Adrenal gland (tissue), 12 donors: ENCODE results near the gene INTS15. TPM values are rescaled to one million over a fixed set of nuclear protein-coding genes. Genes with fewer than 3 reads are reported as not detected.
A peak's percentile ranks its signal among the peaks of the same experiment; 100 is the strongest.

Experiments
- DNase-seq, 7 donors: peaks; one replicate each; pipeline ENCODE4 v3.0.0-alpha.2; 2019 to 2020
- H3K27ac ChIP-seq, 5 donors: fragments of 200-600 bp; sonication (generic) in 4 of 5; 1 replicate in 3 of 5; 2 replicates in 2 of 5; pipeline versions ENCODE4 v1.5.1 to v1.8.0; 2016 to 2020; ENCODE audit warnings: mild to moderate bottlenecking in 1 of 5
- H3K27me3 ChIP-seq: fragments of 200-600 bp; 2 replicates; pipeline ENCODE4 v1.8.0; 2021
- H3K36me3 ChIP-seq, 2 donors: fragments of 200-600 bp; replicated peaks in 1 of 2; 1 replicate in 1 of 2; 2 replicates in 1 of 2; pipeline versions ENCODE4 v1.5.1 to v1.8.0; 2018 to 2022
- H3K4me1 ChIP-seq, 2 donors: fragments of 200-600 bp; replicated peaks in 1 of 2; 1 replicate in 1 of 2; 2 replicates in 1 of 2; pipeline versions ENCODE4 v1.5.1 to v1.8.0; 2018 to 2021
- H3K4me3 ChIP-seq, 4 donors: fragments of 200-600 bp; sonication (generic) in 3 of 4; one replicate each; pipeline ENCODE4 v1.5.1; 2016 to 2018
- H3K9me3 ChIP-seq, 3 donors: fragments of 200-600 bp; sonication (generic) in 1 of 3; replicated peaks in 1 of 3; 1 replicate in 2 of 3; 2 replicates in 1 of 3; pipeline versions ENCODE4 v1.5.1 to v1.8.0; 2016 to 2021
- CTCF ChIP-seq, 6 experiments: fragments of 450-650 bp in 4 of 6; fragments of 200-600 bp in 2 of 6; sonication (generic) in 1 of 6; IDR thresholded peaks; 1 replicate in 5 of 6; 2 replicates in 1 of 6; pipeline versions ENCODE4 v1.5.1 to v1.8.0; 2016 to 2021; ENCODE audit warnings: antibody characterized with exemption in 6 of 6, mild to moderate bottlenecking in 2 of 6, moderate library complexity in 1 of 6
- POLR2A ChIP-seq, 2 donors: fragments of 450-650 bp; IDR thresholded peaks; one replicate each; pipeline ENCODE4 v1.6.1; 2017; ENCODE audit warnings: antibody characterized with exemption in 2 of 2, mild to moderate bottlenecking in 2 of 2, moderate library complexity in 1 of 2
- WGBS, 4 donors: extraction: QIAGEN DNeasy Blood & Tissue Kit in 2 of 4; methylation state at CpG; one replicate each; pipeline versions ENCODE4 v1.1.5 to v1.1.7; 2013 to 2017; 5-methylcytosine and 5-hydroxymethylcytosine counted together
- intact Hi-C, 2 donors: fragments of 100-400 bp; cut with DNase I; formaldehyde crosslinking; loops; one replicate each; pipeline versions ENCODE4 v1.14.1 to v1.15.0; 2022 to 2023
- polyA plus RNA-seq, 3 donors: library from polyadenylated mRNA; stranded (reverse); fragments of 200-250 nt in 2 of 3; fragments of 350-450 nt in 1 of 3; fragmentation: Illumina TruSeq in 1 of 3; extraction: RNeasy Lipid Tissue Mini Kit (QIAGEN cat#74804) in 1 of 3; gene quantifications; one replicate each; pipeline ENCODE4 v1.2.3, GENCODE V29; 2013 to 2014
- total RNA-seq, 9 donors: library from RNA; depleted of rRNA in 4 of 9; stranded (reverse); fragments of >200 nt in 4 of 9; fragments of 120-200 nt in 1 of 9; fragmentation: NEBNext Ultra II Directional in 1 of 9; extraction: Animal tissue kit (Norgen Biotek cat#: 25700) in 1 of 9; gene quantifications; one replicate each; pipeline versions ENCODE4 v1.1.0 to v1.2.4, GENCODE V29; 2013 to 2023
- donor health status: healthy with polysubstance abuse.
- donor health status: Bipolar disorder and iron deficiency.
- donor health status: DM: yes; HTN: yes; CAD: no.
- donor health status: DM: no; HTN: no; CAD: no.
- donor health status: DM: no; HTN: no; CAD: no.
- donor health status: DM: yes; HTN: yes; CAD: no.

Gene INTS15
- total and polyA plus RNA-seq, 12 donors: 14.5 to 36.2 (median 26.0) TPM

GRCh38 chr7:6653071-6654003 lies 63.5 kb downstream of the INTS15 start:
- intact Hi-C loops: no loop called here
- Histone ChIP-seq H3K9me3 (no peaks in the 10 kb centered on the region), H3K36me3 (peaks cover 0 to 28% of the 10 kb centered on the region in 2 donors), H3K27me3 (no peaks in the 10 kb centered on the region), H3K4me3 (no peak overlapping the region), H3K4me1 (no peaks in the 10 kb centered on the region), H3K27ac (no peak overlapping the region)
- TF ChIP-seq CTCF (IDR thresholded peaks at IDR 0.05): no peak
- TF ChIP-seq POLR2A (IDR thresholded peaks at IDR 0.05): no peak
- 93 to 96% (median 93%) methylated on average over 80 to 146 of the region's 146 CpGs for WGBS, 4 donors
- peak in 1 of 7 donors; percentile 3 for DNase-seq

DNA sequence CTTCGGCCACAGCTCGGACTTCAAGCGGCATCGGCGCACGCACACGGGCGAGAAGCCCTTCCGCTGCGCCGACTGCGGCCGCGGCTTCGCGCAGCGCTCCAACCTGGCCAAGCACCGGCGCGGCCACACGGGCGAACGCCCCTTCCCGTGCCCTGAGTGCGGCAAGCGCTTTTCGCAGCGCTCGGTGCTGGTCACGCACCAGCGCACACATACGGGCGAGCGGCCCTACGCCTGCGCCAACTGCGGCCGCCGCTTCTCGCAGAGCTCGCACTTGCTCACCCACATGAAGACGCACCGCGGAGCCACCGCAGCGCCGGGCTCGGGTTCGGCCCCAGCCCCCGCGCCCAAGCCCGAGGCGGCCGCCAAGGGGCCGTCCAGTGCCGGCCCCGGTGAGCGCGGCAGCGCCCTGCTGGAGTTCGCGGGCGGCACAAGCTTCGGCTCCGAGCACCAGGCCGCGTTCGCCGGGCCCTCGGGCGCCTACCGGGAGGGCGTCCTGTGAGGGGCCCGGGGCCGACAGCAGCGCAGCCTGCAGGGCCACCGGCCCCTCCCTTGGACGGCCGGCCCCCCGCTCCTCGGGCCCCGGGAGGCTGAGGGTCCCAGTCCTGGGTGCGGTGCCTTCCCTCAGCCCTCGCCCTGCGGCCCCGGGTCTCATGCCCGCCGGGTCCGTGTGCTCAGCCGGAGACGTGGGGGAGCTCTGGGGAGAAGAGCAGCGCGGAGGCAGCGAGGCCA lies 64.5 kb downstream of the INTS15 start:
- Histone ChIP-seq H3K27me3 (no peaks in the 10 kb centered on the region), H3K27ac (no peak overlapping the region), H3K9me3 (no peaks in the 10 kb centered on the region), H3K4me3 (no peak overlapping the region), H3K36me3 (peaks cover 0 to 28% of the 10 kb centered on the region in 2 donors), H3K4me1 (no peaks in the 10 kb centered on the region)
- intact Hi-C loops: no loop called here
- no peak for TF ChIP-seq CTCF (IDR thresholded peaks at IDR 0.05)
- peak in 1 of 7 donors; percentile 1 for DNase-seq
- WGBS, 4 donors: 92 to 95% (median 93%) methylated on average over 52 to 94 of the region's 94 CpGs

- Histone ChIP-seq H3K9me3 (no peaks in the 10 kb centered on the region), H3K27me3 (no peaks in the 10 kb centered on the region), H3K36me3 (peaks cover 0 to 28% of the 10 kb centered on the region in 2 donors), H3K27ac (no peak overlapping the region), H3K4me1 (no peaks in the 10 kb centered on the region), H3K4me3 (no peak overlapping the region)
- intact Hi-C loops: no loop called here
- 91 to 96% (median 94%) methylated on average over 43 to 48 of the region's 48 CpGs for WGBS, 4 donors
- TF ChIP-seq POLR2A (IDR thresholded peaks at IDR 0.05): no peak
- TF ChIP-seq CTCF (IDR thresholded peaks at IDR 0.05): no peak
- DNase-seq: peak in 1 of 7 donors; percentile 7
These were observed 65.2 kb downstream of the INTS15 start for GRCh38 chr7:6654842-6655610.
